Subcutaneous abdominal adipose tissue (tissue), 5 donors: ENCODE data around the gene SCAF1.
A peak's percentile ranks its signal among the peaks of the same experiment; 100 is the strongest.

Experiments used
- H3K27ac ChIP-seq: one replicate; pipeline ENCODE4 v1.7.0; 2013; ENCODE audit warnings: low read depth, mild to moderate bottlenecking, inconsistent platforms, low read length, moderate library complexity
- H3K27me3 ChIP-seq, 5 donors: one replicate each; pipeline ENCODE4 v1.7.0; 2013; ENCODE audit warnings: low read length in 5 of 5, inconsistent platforms in 1 of 5; ENCODE audit not compliant: control insufficient read depth in 5 of 5, insufficient read depth in 4 of 5
- H3K36me3 ChIP-seq, 5 donors: one replicate each; pipeline ENCODE4 v1.7.0; 2013; ENCODE audit warnings: low read length in 5 of 5; ENCODE audit not compliant: control insufficient read depth in 5 of 5, insufficient read depth in 5 of 5
- H3K4me1 ChIP-seq, 5 donors: one replicate each; pipeline ENCODE4 v1.7.0; 2013; ENCODE audit warnings: low read length in 5 of 5, mild to moderate bottlenecking in 3 of 5, moderate library complexity in 1 of 5; ENCODE audit not compliant: control insufficient read depth in 5 of 5, insufficient read depth in 5 of 5
- H3K4me3 ChIP-seq, 5 donors: one replicate each; pipeline ENCODE4 v1.7.0; 2013; ENCODE audit warnings: low read length in 5 of 5, low read depth in 1 of 5
- H3K9ac ChIP-seq, 5 donors: one replicate each; pipeline ENCODE4 v1.7.0; 2013; ENCODE audit warnings: low read length in 5 of 5, mild to moderate bottlenecking in 4 of 5, moderate library complexity in 3 of 5
- H3K9me3 ChIP-seq, 5 donors: one replicate each; pipeline ENCODE4 v1.7.0; 2013; ENCODE audit warnings: low read length in 5 of 5; ENCODE audit not compliant: control insufficient read depth in 5 of 5
- donor health status: healthy.
- donor health status: healthy.
- donor health status: healthy.
- donor health status: healthy.
- donor health status: healthy.

The SCAF1 gene

GRCh38 chr19:49677231-49677900 lies 35.4 kb downstream of the SCAF1 start, which contains the start of gene PRMT1:
TSS of gene PRMT1 (plus strand) at chr19:49677271. CDS start at chr19:49677281, 10 bp downstream.
- H3K9ac ChIP-seq = peak within 1 kb of the TSS; percentile 17 to 95 (median 91)

GRCh38 chr19:49677901-49678674 lies 36.1 kb downstream of the SCAF1 start:
- peak overlapping the region; percentile 72 to 96 (median 89) for H3K4me3 ChIP-seq
- peak overlapping the region; percentile 88 for H3K27ac ChIP-seq
- peaks cover 2 to 51% (median 36%) of the 10 kb centered on the region in 5 donors for H3K4me1 ChIP-seq
- peaks cover 0 to 12% (median 10%) of the 10 kb centered on the region in 5 donors for H3K36me3 ChIP-seq
- H3K27me3 ChIP-seq = no peaks in the 10 kb centered on the region
- peak overlapping the region; percentile 17 to 95 (median 91) for H3K9ac ChIP-seq
- no peaks in the 10 kb centered on the region for H3K9me3 ChIP-seq

More at GRCh38 chr19:49677231-49677900, 35.4 kb downstream of the SCAF1 start, which contains the start of gene PRMT1:
- Histone ChIP-seq H3K9me3 (no peaks in the 10 kb centered on the region), H3K4me1 (peaks cover 2 to 51% (median 34%) of the 10 kb centered on the region in 5 donors), H3K27ac (peak within 1 kb of the TSS; percentile 88), H3K4me3 (peak within 1 kb of the TSS; percentile 74 to 96 (median 89)), H3K36me3 (peaks cover 0 to 10% (median 7%) of the 10 kb centered on the region in 5 donors), H3K27me3 (no peaks in the 10 kb centered on the region)

- no peak overlapping the region for H3K4me3 ChIP-seq
- H3K27ac ChIP-seq = peak overlapping the region; percentile 88
- H3K4me1 ChIP-seq = peaks cover 2 to 51% (median 36%) of the 10 kb centered on the region in 5 donors
- H3K9me3 ChIP-seq = no peaks in the 10 kb centered on the region
- peaks cover 0 to 21% (median 18%) of the 10 kb centered on the region in 5 donors for H3K36me3 ChIP-seq
- no peaks in the 10 kb centered on the region for H3K27me3 ChIP-seq
- H3K9ac ChIP-seq = peak overlapping the region in 1 of 5 donors; percentile 37
Measured at GRCh38 chr19:49678985-49679770, 37.2 kb downstream of the SCAF1 start.

GRCh38 chr19:49679771-49680413 lies 37.9 kb downstream of the SCAF1 start:
- peaks cover 0 to 28% (median 26%) of the 10 kb centered on the region in 5 donors for H3K36me3 ChIP-seq
- no peaks in the 10 kb centered on the region for H3K27me3 ChIP-seq
- H3K4me1 ChIP-seq = peaks cover 2 to 51% (median 36%) of the 10 kb centered on the region in 5 donors
- H3K9ac ChIP-seq = peak overlapping the region in 2 of 5 donors; percentile 8 to 68
- H3K27ac ChIP-seq = peak overlapping the region; percentile 50
- no peak overlapping the region for H3K4me3 ChIP-seq
- H3K9me3 ChIP-seq = no peaks in the 10 kb centered on the region

- Histone ChIP-seq H3K9ac (peak overlapping the region in 2 of 5 donors; percentile 8 to 68), H3K9me3 (no peaks in the 10 kb centered on the region), H3K27ac (peak overlapping the region; percentile 50), H3K4me1 (peaks cover 3 to 53% (median 36%) of the 10 kb centered on the region in 5 donors), H3K27me3 (no peaks in the 10 kb centered on the region), H3K36me3 (peaks cover 0 to 36% (median 31%) of the 10 kb centered on the region in 5 donors), H3K4me3 (peak overlapping the region; percentile 7 to 54 (median 25))
Measured at GRCh38 chr19:49680421-49681351, 38.7 kb downstream of the SCAF1 start.

- H3K9ac ChIP-seq = no peak overlapping the region
- H3K4me3 ChIP-seq = no peak overlapping the region
- peaks cover 0 to 45% (median 39%) of the 10 kb centered on the region in 5 donors for H3K36me3 ChIP-seq
- H3K4me1 ChIP-seq = peaks cover 2 to 52% (median 36%) of the 10 kb centered on the region in 5 donors
- peaks cover 0 to 2% (median 0%) of the 10 kb centered on the region in 5 donors for H3K27me3 ChIP-seq
- no peaks in the 10 kb centered on the region for H3K9me3 ChIP-seq
- H3K27ac ChIP-seq = no peak overlapping the region
Measured at GRCh38 chr19:49681830-49682229, 39.8 kb downstream of the SCAF1 start.

- Histone ChIP-seq H3K27ac (no peak overlapping the region), H3K4me3 (no peak overlapping the region), H3K36me3 (peaks cover 0 to 49% (median 42%) of the 10 kb centered on the region in 5 donors), H3K27me3 (peaks cover 0 to 2% (median 0%) of the 10 kb centered on the region in 5 donors), H3K9me3 (no peaks in the 10 kb centered on the region), H3K4me1 (peaks cover 1 to 54% (median 36%) of the 10 kb centered on the region in 5 donors), H3K9ac (peak overlapping the region in 1 of 5 donors; percentile 26)
Measured at GRCh38 chr19:49682274-49682673, 40.3 kb downstream of the SCAF1 start.

GRCh38 chr19:49683814-49684250 lies 41.8 kb downstream of the SCAF1 start:
- H3K4me1 ChIP-seq = peaks cover 3 to 55% (median 30%) of the 10 kb centered on the region in 5 donors
- no peak overlapping the region for H3K27ac ChIP-seq
- no peak overlapping the region for H3K4me3 ChIP-seq
- peaks cover 0 to 6% (median 0%) of the 10 kb centered on the region in 5 donors for H3K27me3 ChIP-seq
- H3K9me3 ChIP-seq = no peaks in the 10 kb centered on the region
- peaks cover 0 to 57% (median 49%) of the 10 kb centered on the region in 5 donors for H3K36me3 ChIP-seq
- H3K9ac ChIP-seq = no peak overlapping the region
